Transverse colon (tissue), 4 donors: ENCODE measurements around the gene TMEM72. TPM values are rescaled to one million over a fixed set of nuclear protein-coding genes. Genes with fewer than 3 reads are reported as not detected.

Experiments used
- DNase-seq: peaks from one replicate; pipeline ENCODE4 v3.0.0-alpha.2; 2019
- H3K27ac ChIP-seq, 4 donors: fragments of 200-600 bp; sonication (generic); 2 replicates each; pipeline ENCODE4 v1.5.1; 2016 to 2018; ENCODE audit warnings: inconsistent platforms in 4 of 4
- H3K27me3 ChIP-seq: fragments of 200-600 bp; sonication (generic); 2 replicates; pipeline ENCODE4 v1.5.1; 2017; ENCODE audit warnings: inconsistent platforms
- H3K36me3 ChIP-seq, 4 donors: fragments of 200-600 bp; sonication (generic); 2 replicates each; pipeline ENCODE4 v1.5.1; 2017 to 2019; ENCODE audit warnings: inconsistent platforms in 4 of 4
- H3K4me1 ChIP-seq, 4 donors: fragments of 200-600 bp; sonication (generic); 2 replicates each; pipeline ENCODE4 v1.5.1; 2017 to 2020; ENCODE audit warnings: inconsistent platforms in 4 of 4
- H3K4me3 ChIP-seq, 4 donors: fragments of 200-600 bp; sonication (generic); 1 replicate in 1 of 4; 2 replicates in 3 of 4; pipeline versions ENCODE4 v1.5.1 to v1.6.1; 2017 to 2019; ENCODE audit warnings: inconsistent platforms in 4 of 4
- H3K9me3 ChIP-seq, 2 donors: fragments of 200-600 bp; sonication (generic); 2 replicates each; pipeline ENCODE4 v1.5.1; 2017 to 2019; ENCODE audit warnings: inconsistent platforms in 2 of 2
- CTCF ChIP-seq, 5 experiments: fragments of 200-600 bp in 3 of 5; fragments of 450-650 bp in 2 of 5; sonication (generic) in 3 of 5; IDR thresholded peaks; 1 replicate in 2 of 5; 2 replicates in 3 of 5; pipeline ENCODE4 v1.5.1; 2016 to 2017; ENCODE audit warnings: antibody characterized with exemption in 5 of 5, inconsistent platforms in 3 of 5, mild to moderate bottlenecking in 2 of 5, moderate library complexity in 1 of 5
- EP300 ChIP-seq: sonication (generic); formaldehyde crosslinking; IDR thresholded peaks from one replicate; pipeline ENCODE4 v1.6.1; 2017; ENCODE audit warnings: antibody characterized with exemption, low read depth
- POLR2A ChIP-seq: fragments of 450-650 bp; IDR thresholded peaks from one replicate; pipeline ENCODE4 v1.6.1; 2016; ENCODE audit warnings: antibody characterized with exemption, mild to moderate bottlenecking, moderate library complexity
- POLR2AphosphoS5 ChIP-seq, 3 donors: sonication (generic); formaldehyde crosslinking; IDR thresholded peaks; one replicate each; pipeline ENCODE4 v1.6.1; 2016; ENCODE audit warnings: antibody characterized with exemption in 3 of 3
- WGBS, 2 donors: methylation state at CpG; one replicate each; pipeline ENCODE4 v1.1.5; 2018; ENCODE audit warnings: low coverage in 1 of 2; 5-methylcytosine and 5-hydroxymethylcytosine counted together
- in situ Hi-C, 4 donors: fragments of 200-750 bp; cut with MboI; loops; one replicate each; pipeline versions ENCODE4 v1.15.0 to v1.15.1; 2017; ENCODE audit warnings: low sequenced_read_pairs in 3 of 4, low pct_ligation_motif_present in 1 of 4, low pct_unique_long_range_greater_than_20kb in 1 of 4
- intact Hi-C: fragments of 100-400 bp; cut with DNase I; formaldehyde crosslinking; loops from one replicate; pipeline ENCODE4 v1.15.1; 2023; ENCODE audit warnings: low total_unique reads
- total RNA-seq, 4 donors: library from RNA; depleted of rRNA; stranded (reverse); fragments of >200 nt; gene quantifications; one replicate each; pipeline ENCODE4 v1.1.0, GENCODE V29; 2016

The TMEM72 gene
- total RNA-seq, 4 donors from 2014 or later = 9.5 to 49.4 (median 16.5) TPM

GRCh38 chr10:44980309-44981171, 69.4 kb downstream of the TMEM72 start:
- WGBS, 2 donors = 60 to 81% methylated on average over 1 to 14 of the region's 14 CpGs
- Histone ChIP-seq H3K27ac (peak overlapping the region; percentile 87 to 95 (median 87)), H3K4me1 (peaks cover 35 to 64% (median 50%) of the 10 kb centered on the region in 4 donors), H3K36me3 (no peaks in the 10 kb centered on the region), H3K4me3 (no peak overlapping the region), H3K27me3 (no peaks in the 10 kb centered on the region), H3K9me3 (no peaks in the 10 kb centered on the region)
- intact Hi-C loops = no loop called here
- no peak for DNase-seq
- no peak for TF ChIP-seq CTCF (IDR thresholded peaks at IDR 0.05)
- no peak for TF ChIP-seq POLR2A
- no peak for TF ChIP-seq EP300
- TF ChIP-seq POLR2AphosphoS5 (IDR thresholded peaks at IDR 0.05) = no peak
- in situ Hi-C loops = no loop called here

- H3K9me3 ChIP-seq = no peaks in the 10 kb centered on the region
- DNase-seq = no peak
- 61 to 68% methylated on average over 9 to 11 of the region's 11 CpGs for WGBS, 2 donors
- H3K27ac ChIP-seq = peak overlapping the region; percentile 87 to 95 (median 87)
- TF ChIP-seq POLR2AphosphoS5 (IDR thresholded peaks at IDR 0.05) = peak in 2 of 3 donors; percentile 24 to 49
- TF ChIP-seq CTCF (IDR thresholded peaks at IDR 0.05) = no peak
- TF ChIP-seq EP300 = no peak
- peak; percentile 6 for TF ChIP-seq POLR2A
- in situ Hi-C loops = no loop called here
- intact Hi-C loops = no loop called here
- H3K4me3 ChIP-seq = no peak overlapping the region
- H3K27me3 ChIP-seq = no peaks in the 10 kb centered on the region
- peaks cover 35 to 56% (median 45%) of the 10 kb centered on the region in 4 donors for H3K4me1 ChIP-seq
- no peaks in the 10 kb centered on the region for H3K36me3 ChIP-seq
Measured at GRCh38 chr10:44981172-44982113, 70.3 kb downstream of the TMEM72 start.

GRCh38 chr10:44982114-44982460, 71.0 kb downstream of the TMEM72 start:
- no peak for DNase-seq
- H3K27ac ChIP-seq = peak overlapping the region; percentile 87 to 95 (median 87)
- peaks cover 35 to 53% (median 45%) of the 10 kb centered on the region in 4 donors for H3K4me1 ChIP-seq
- 79% methylated on average over 7 of the region's 9 CpGs; no CpG with 5 or more reads in 1 of the 2 donors for WGBS, 2 donors
- TF ChIP-seq CTCF (IDR thresholded peaks at IDR 0.05) (no peak), POLR2AphosphoS5 (IDR thresholded peaks at IDR 0.05) (no peak), POLR2A (no peak), EP300 (no peak)
- no peaks in the 10 kb centered on the region for H3K27me3 ChIP-seq
- no peak overlapping the region for H3K4me3 ChIP-seq
- no peaks in the 10 kb centered on the region for H3K9me3 ChIP-seq
- H3K36me3 ChIP-seq = no peaks in the 10 kb centered on the region
- in situ Hi-C loops = no loop called here
- intact Hi-C loops = no loop called here

- no peak overlapping the region for H3K4me3 ChIP-seq
- intact Hi-C loops (no loop called here), in situ Hi-C loops (no loop called here)
- WGBS, 2 donors = 89% methylated on average over 5 of the region's 9 CpGs; no CpG with 5 or more reads in 1 of the 2 donors
- peaks cover 35 to 52% (median 43%) of the 10 kb centered on the region in 4 donors for H3K4me1 ChIP-seq
- no peaks in the 10 kb centered on the region for H3K36me3 ChIP-seq
- H3K9me3 ChIP-seq = no peaks in the 10 kb centered on the region
- no peaks in the 10 kb centered on the region for H3K27me3 ChIP-seq
- peak overlapping the region; percentile 87 to 95 (median 87) for H3K27ac ChIP-seq
- TF ChIP-seq CTCF (IDR thresholded peaks at IDR 0.05) (no peak), POLR2A (no peak), POLR2AphosphoS5 (IDR thresholded peaks at IDR 0.05) (no peak), EP300 (no peak)
- DNase-seq = no peak
Measured at GRCh38 chr10:44982496-44982895, 71.4 kb downstream of the TMEM72 start.
